Mesenchymal stem cell (in vitro differentiated cells and primary cell): ENCODE data around the gene SARS1.

Experiments
- DNase-seq: peaks from one replicate; pipeline ENCODE4 v3.0.0-alpha.2; 2013
- H2AFZ ChIP-seq: one replicate; pipeline ENCODE4 v1.6.1; 2013; ENCODE audit warnings: low read depth, mild to moderate bottlenecking, control low read depth, inconsistent platforms, low read length, moderate library complexity
- H2AK5ac ChIP-seq: 2 replicates; pipeline ENCODE4 v1.6.1; 2013; ENCODE audit warnings: low read length, moderate library complexity, mild to moderate bottlenecking, inconsistent platforms; ENCODE audit not compliant: severe bottlenecking
- H2BK120ac ChIP-seq: one replicate; pipeline ENCODE4 v1.6.1; 2013; ENCODE audit warnings: low read depth, mild to moderate bottlenecking, inconsistent platforms, low read length, moderate library complexity
- H2BK12ac ChIP-seq, 2 experiments: one replicate each; pipeline ENCODE4 v1.6.1; 2013; ENCODE audit warnings: inconsistent platforms in 2 of 2, low read length in 2 of 2, mild to moderate bottlenecking in 2 of 2, moderate library complexity in 2 of 2, control low read depth in 1 of 2
- H2BK15ac ChIP-seq: one replicate; pipeline ENCODE4 v1.6.1; 2013; ENCODE audit warnings: mild to moderate bottlenecking, low read depth, inconsistent platforms; ENCODE audit not compliant: poor library complexity, severe bottlenecking
- H2BK5ac ChIP-seq: 2 replicates; pipeline ENCODE4 v1.6.1; 2013; ENCODE audit warnings: low read depth, mild to moderate bottlenecking, low read length, control low read depth, inconsistent platforms; ENCODE audit not compliant: poor library complexity, severe bottlenecking
- H3K14ac ChIP-seq, 2 experiments: one replicate each; pipeline ENCODE4 v1.6.1; 2013; ENCODE audit warnings: inconsistent platforms in 2 of 2, low read length in 2 of 2, control low read depth in 1 of 2, mild to moderate bottlenecking in 1 of 2, moderate library complexity in 1 of 2
- H3K18ac ChIP-seq, 2 experiments: one replicate each; pipeline ENCODE4 v1.6.1; 2013; ENCODE audit warnings: inconsistent platforms in 2 of 2, low read length in 2 of 2, control low read depth in 1 of 2, low read depth in 1 of 2, mild to moderate bottlenecking in 1 of 2
- H3K23ac ChIP-seq, 2 experiments: one replicate each; pipeline ENCODE4 v1.6.1; 2013; ENCODE audit warnings: inconsistent platforms in 2 of 2, low read length in 2 of 2, mild to moderate bottlenecking in 2 of 2, moderate library complexity in 2 of 2, control low read depth in 1 of 2
- H3K27ac ChIP-seq: 2 replicates; pipeline ENCODE4 v1.5.1; 2013; ENCODE audit warnings: mild to moderate bottlenecking, moderate library complexity, low read length, control low read depth, inconsistent platforms; ENCODE audit not compliant: poor library complexity, severe bottlenecking
- H3K27me3 ChIP-seq, 2 experiments: 2 replicates each; pipeline versions ENCODE4 v1.6.1 to v1.7.0; 2013; ENCODE audit warnings: low read length in 2 of 2, mild to moderate bottlenecking in 2 of 2, moderate library complexity in 2 of 2, control low read depth in 1 of 2, inconsistent platforms in 1 of 2; ENCODE audit not compliant: control insufficient read depth in 1 of 2, insufficient read depth in 1 of 2
- H3K36me3 ChIP-seq, 2 experiments: 2 replicates each; pipeline versions ENCODE4 v1.6.1 to v1.7.0; 2013; ENCODE audit warnings: low read length in 2 of 2, control low read depth in 1 of 2, inconsistent platforms in 1 of 2, low read depth in 1 of 2, mild to moderate bottlenecking in 1 of 2; ENCODE audit not compliant: insufficient read depth in 2 of 2, control insufficient read depth in 1 of 2
- H3K4ac ChIP-seq, 2 experiments: one replicate each; pipeline ENCODE4 v1.6.1; 2013; ENCODE audit warnings: inconsistent platforms in 2 of 2, low read length in 2 of 2, mild to moderate bottlenecking in 2 of 2, moderate library complexity in 2 of 2, control low read depth in 1 of 2, low read depth in 1 of 2
- H3K4me1 ChIP-seq: 2 replicates; pipeline ENCODE4 v1.6.1; 2013; ENCODE audit warnings: low read depth, low read length, control low read depth; ENCODE audit not compliant: control insufficient read depth, insufficient read depth
- H3K4me2 ChIP-seq: 2 replicates; pipeline ENCODE4 v1.6.1; 2013; ENCODE audit warnings: low read length, mild to moderate bottlenecking, inconsistent platforms; ENCODE audit not compliant: poor library complexity, severe bottlenecking
- H3K4me3 ChIP-seq, 2 experiments: 2 replicates each; pipeline versions ENCODE4 v1.5.1 to v1.7.0; 2013; ENCODE audit warnings: low read length in 2 of 2, mild to moderate bottlenecking in 2 of 2, control low read depth in 1 of 2, low read depth in 1 of 2; ENCODE audit not compliant: insufficient read depth in 1 of 2
- H3K79me1 ChIP-seq: replicated peaks from 2 replicates; pipeline ENCODE4 v1.6.1; 2013; ENCODE audit warnings: mild to moderate bottlenecking, control low read depth, low read length, inconsistent platforms; ENCODE audit not compliant: poor library complexity, severe bottlenecking
- H3K9ac ChIP-seq: 2 replicates; pipeline ENCODE4 v1.7.0; 2013; ENCODE audit warnings: mild to moderate bottlenecking, low read length, moderate library complexity
- H3K9me3 ChIP-seq: 2 replicates; pipeline ENCODE4 v1.7.0; 2013; ENCODE audit warnings: mild to moderate bottlenecking, low read length; ENCODE audit not compliant: control insufficient read depth
- H4K8ac ChIP-seq: one replicate; pipeline ENCODE4 v1.6.1; 2013; ENCODE audit warnings: inconsistent platforms, mild to moderate bottlenecking, low read length, moderate library complexity
- H4K91ac ChIP-seq: one replicate; pipeline ENCODE4 v1.6.1; 2013; ENCODE audit warnings: mild to moderate bottlenecking, low read length, inconsistent platforms
- WGBS: methylation state at CpG from one replicate; pipeline ENCODE4 v1.1.7; 2013; ENCODE audit warnings: mixed read lengths; 5-methylcytosine and 5-hydroxymethylcytosine counted together

SARS1 gene

GRCh38 chr1:109198043-109198695, 15.5 kb upstream of the SARS1 start:
- Histone ChIP-seq H3K4me1 (peaks cover 13% of the 10 kb centered on the region), H3K27ac (peak overlapping the region; percentile 82), H3K4ac (no peak overlapping the region), H3K36me3 (no peaks in the 10 kb centered on the region), H2AK5ac (no peak overlapping the region), H4K8ac (peak overlapping the region; percentile 85), H4K91ac (peak overlapping the region; percentile 55), H2BK5ac (no peak overlapping the region), H2BK15ac (no peak overlapping the region), H2AFZ (no peak overlapping the region), H3K18ac (peak overlapping the region; percentile 2 to 76), H3K4me3 (no peak overlapping the region), H3K14ac (no peak overlapping the region), H2BK12ac (peak overlapping the region in 1 of 2 experiments; percentile 61), H3K9ac (peak overlapping the region; percentile 71), H3K9me3 (no peaks in the 10 kb centered on the region), H3K4me2 (no peak overlapping the region), H3K27me3 (no peaks in the 10 kb centered on the region), H2BK120ac (no peak overlapping the region), H3K23ac (no peak overlapping the region), H3K79me1 (no peaks in the 10 kb centered on the region)
- WGBS, result 50% methylated on average over 5 of the region's 6 CpGs
- DNase-seq, result peak; percentile 90

GRCh38 chr1:109198745-109199144, 15.0 kb upstream of the SARS1 start:
- 89% methylated on average over 4 of the region's 4 CpGs for WGBS

GRCh38 chr1:109199710-109200109, 14.0 kb upstream of the SARS1 start:
- no peak for DNase-seq
- H3K23ac ChIP-seq, result no peak overlapping the region
- H3K18ac ChIP-seq, result no peak overlapping the region
- H3K79me1 ChIP-seq, result no peaks in the 10 kb centered on the region
- no peak overlapping the region for H3K4me3 ChIP-seq
- peak overlapping the region; percentile 9 for H2AK5ac ChIP-seq
- no peak overlapping the region for H3K27ac ChIP-seq
- H3K14ac ChIP-seq, result no peak overlapping the region
- peak overlapping the region; percentile 52 for H4K91ac ChIP-seq
- no peak overlapping the region for H3K9ac ChIP-seq
- H2BK5ac ChIP-seq, result no peak overlapping the region
- H3K36me3 ChIP-seq, result no peaks in the 10 kb centered on the region
- H2BK12ac ChIP-seq, result no peak overlapping the region
- H3K4me1 ChIP-seq, result peaks cover 13% of the 10 kb centered on the region
- no peak overlapping the region for H3K4me2 ChIP-seq
- no peaks in the 10 kb centered on the region for H3K9me3 ChIP-seq
- peak overlapping the region; percentile 19 for H4K8ac ChIP-seq
- peak overlapping the region; percentile 70 for H2BK15ac ChIP-seq
- no peak overlapping the region for H3K4ac ChIP-seq
- H2AFZ ChIP-seq, result no peak overlapping the region
- H3K27me3 ChIP-seq, result no peaks in the 10 kb centered on the region
- no peak overlapping the region for H2BK120ac ChIP-seq
- 77% methylated on average over 8 of the region's 10 CpGs for WGBS

More at GRCh38 chr1:109198745-109199144, 15.0 kb upstream of the SARS1 start:
- no peak overlapping the region for H3K14ac ChIP-seq
- H4K8ac ChIP-seq, result no peak overlapping the region
- H3K4me1 ChIP-seq, result peaks cover 13% of the 10 kb centered on the region
- H3K4me3 ChIP-seq, result no peak overlapping the region
- no peak overlapping the region for H4K91ac ChIP-seq
- no peak overlapping the region for H3K23ac ChIP-seq
- H2BK120ac ChIP-seq, result no peak overlapping the region
- no peak overlapping the region for H3K4me2 ChIP-seq
- H3K36me3 ChIP-seq, result no peaks in the 10 kb centered on the region
- H2BK5ac ChIP-seq, result no peak overlapping the region
- peak overlapping the region in 1 of 2 experiments; percentile 44 for H3K18ac ChIP-seq
- no peak overlapping the region for H3K4ac ChIP-seq
- H2AK5ac ChIP-seq, result no peak overlapping the region
- H3K27ac ChIP-seq, result no peak overlapping the region
- DNase-seq, result no peak
- H2BK15ac ChIP-seq, result no peak overlapping the region
- no peaks in the 10 kb centered on the region for H3K79me1 ChIP-seq
- no peaks in the 10 kb centered on the region for H3K27me3 ChIP-seq
- no peak overlapping the region for H2AFZ ChIP-seq
- no peak overlapping the region for H3K9ac ChIP-seq
- no peaks in the 10 kb centered on the region for H3K9me3 ChIP-seq
- peak overlapping the region in 1 of 2 experiments; percentile 61 for H2BK12ac ChIP-seq

- no peak overlapping the region for H2BK5ac ChIP-seq
- H3K9me3 ChIP-seq, result no peaks in the 10 kb centered on the region
- H3K36me3 ChIP-seq, result no peaks in the 10 kb centered on the region
- no peak overlapping the region for H3K4me3 ChIP-seq
- H2BK120ac ChIP-seq, result no peak overlapping the region
- H3K27ac ChIP-seq, result no peak overlapping the region
- H3K18ac ChIP-seq, result no peak overlapping the region
- no peak overlapping the region for H2AFZ ChIP-seq
- no peak overlapping the region for H3K4me2 ChIP-seq
- no peak overlapping the region for H2BK15ac ChIP-seq
- H2AK5ac ChIP-seq, result no peak overlapping the region
- H4K91ac ChIP-seq, result no peak overlapping the region
- H3K4ac ChIP-seq, result no peak overlapping the region
- DNase-seq, result peak; percentile 67
- no peak overlapping the region for H3K23ac ChIP-seq
- H3K4me1 ChIP-seq, result peaks cover 13% of the 10 kb centered on the region
- H3K9ac ChIP-seq, result peak overlapping the region; percentile 21
- no peak overlapping the region for H2BK12ac ChIP-seq
- H4K8ac ChIP-seq, result no peak overlapping the region
- no peaks in the 10 kb centered on the region for H3K79me1 ChIP-seq
- H3K27me3 ChIP-seq, result no peaks in the 10 kb centered on the region
- WGBS, result 68% methylated on average over 2 of the region's 2 CpGs
- no peak overlapping the region for H3K14ac ChIP-seq
These were observed 12.5 kb upstream of the SARS1 start for GRCh38 chr1:109201123-109201703.
